Measurements from ENCODE around the gene RNF13.

- TF ChIP-seq POLR2A (IDR thresholded peaks at IDR 0.05; ENCODE audit: low read length) (no peak), GATA1 (IDR thresholded peaks at IDR 0.05; ENCODE audit: low read depth, low read length) (no peak)
Measured at GRCh38 chr3:149933008-149933407, 120.0 kb downstream of the RNF13 start.
